Stomach smooth muscle (tissue), 2 donors: ENCODE measurements around the gene SF3A2.

Experiments
- H3K27ac ChIP-seq: one replicate; pipeline ENCODE4 v1.7.0; 2013; ENCODE audit warnings: mild to moderate bottlenecking, low read length, inconsistent platforms
- H3K27me3 ChIP-seq, 2 donors: one replicate each; pipeline ENCODE4 v1.7.0; 2013; ENCODE audit warnings: low read length in 2 of 2; ENCODE audit not compliant: insufficient read depth in 2 of 2, control insufficient read depth in 1 of 2
- H3K36me3 ChIP-seq, 2 donors: one replicate each; pipeline ENCODE4 v1.7.0; 2013; ENCODE audit warnings: low read length in 2 of 2; ENCODE audit not compliant: control insufficient read depth in 2 of 2, insufficient read depth in 2 of 2
- H3K4me1 ChIP-seq: one replicate; pipeline ENCODE4 v1.7.0; 2013; ENCODE audit warnings: low read length; ENCODE audit not compliant: control insufficient read depth, insufficient read depth
- H3K4me3 ChIP-seq, 2 donors: one replicate each; pipeline ENCODE4 v1.7.0; 2013; ENCODE audit warnings: low read length in 2 of 2
- H3K9ac ChIP-seq, 2 donors: one replicate each; pipeline ENCODE4 v1.7.0; 2013; ENCODE audit warnings: low read length in 2 of 2, mild to moderate bottlenecking in 1 of 2
- H3K9me3 ChIP-seq, 2 donors: one replicate each; pipeline ENCODE4 v1.7.0; 2013; ENCODE audit warnings: low read length in 2 of 2; ENCODE audit not compliant: control insufficient read depth in 2 of 2
- donor health status: healthy.
- donor health status: Pancreatic carcinoma.

The SF3A2 gene, protein sequence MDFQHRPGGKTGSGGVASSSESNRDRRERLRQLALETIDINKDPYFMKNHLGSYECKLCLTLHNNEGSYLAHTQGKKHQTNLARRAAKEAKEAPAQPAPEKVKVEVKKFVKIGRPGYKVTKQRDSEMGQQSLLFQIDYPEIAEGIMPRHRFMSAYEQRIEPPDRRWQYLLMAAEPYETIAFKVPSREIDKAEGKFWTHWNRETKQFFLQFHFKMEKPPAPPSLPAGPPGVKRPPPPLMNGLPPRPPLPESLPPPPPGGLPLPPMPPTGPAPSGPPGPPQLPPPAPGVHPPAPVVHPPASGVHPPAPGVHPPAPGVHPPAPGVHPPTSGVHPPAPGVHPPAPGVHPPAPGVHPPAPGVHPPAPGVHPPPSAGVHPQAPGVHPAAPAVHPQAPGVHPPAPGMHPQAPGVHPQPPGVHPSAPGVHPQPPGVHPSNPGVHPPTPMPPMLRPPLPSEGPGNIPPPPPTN

DNA sequence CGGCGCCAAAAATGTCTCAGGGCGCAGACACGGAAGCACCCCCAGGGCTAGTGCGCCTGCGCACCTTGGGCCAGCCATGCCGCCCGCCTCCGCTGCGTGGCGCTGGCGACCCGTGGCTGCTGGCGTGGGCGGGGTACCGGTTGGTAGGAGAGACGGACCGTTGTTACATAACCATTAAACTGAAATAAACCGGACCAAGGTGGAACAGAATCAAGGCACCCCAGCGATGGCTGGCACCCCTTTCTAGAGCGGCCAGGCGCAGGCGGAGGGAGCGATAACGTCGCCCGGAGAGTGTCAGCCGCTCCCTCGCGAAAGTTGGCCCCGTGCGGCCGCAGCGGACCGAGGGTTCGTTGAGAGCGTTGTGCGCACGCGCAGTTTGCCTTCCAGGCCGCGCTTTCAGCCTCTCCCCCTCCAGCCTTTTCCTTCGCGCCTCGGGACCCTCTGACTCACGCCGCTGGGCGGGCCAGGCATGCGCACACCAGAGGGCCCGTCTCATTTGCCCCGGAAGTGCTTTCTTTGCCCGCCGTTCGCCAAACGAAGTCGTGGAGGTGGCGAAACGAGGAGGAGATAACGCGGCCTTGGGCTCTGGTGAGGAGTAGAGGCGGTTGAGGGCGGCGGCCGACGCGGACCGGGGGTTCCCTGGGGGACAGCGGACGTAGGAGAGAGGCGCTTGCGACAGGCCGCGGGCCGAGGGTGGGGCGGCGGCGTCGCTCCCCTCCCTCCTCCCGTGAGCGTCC, at the start of gene SF3A2, which contains the start of gene PLEKHJ1:
TSS of gene SF3A2 (plus strand) at position 511 of the 737 bp plus-strand sequence. CDS start 6,595 bp downstream, outside the sequence.
TSS of gene PLEKHJ1 (minus strand) at position 16 of the 737 bp plus-strand sequence. CDS start 81 bp downstream, outside the sequence.
- H3K36me3 ChIP-seq: peaks cover 3 to 14% of the 10 kb centered on the region in 2 donors
- peak within 1 kb of the TSS; percentile 90 to 94 for H3K9ac ChIP-seq
- H3K4me1 ChIP-seq: peaks cover 64% of the 10 kb centered on the region
- H3K27ac ChIP-seq: peak within 1 kb of the TSS; percentile 97
- no peaks in the 10 kb centered on the region for H3K27me3 ChIP-seq
- H3K4me3 ChIP-seq: peak within 1 kb of the TSS; percentile 53 to 84
- H3K9me3 ChIP-seq: no peaks in the 10 kb centered on the region

DNA sequence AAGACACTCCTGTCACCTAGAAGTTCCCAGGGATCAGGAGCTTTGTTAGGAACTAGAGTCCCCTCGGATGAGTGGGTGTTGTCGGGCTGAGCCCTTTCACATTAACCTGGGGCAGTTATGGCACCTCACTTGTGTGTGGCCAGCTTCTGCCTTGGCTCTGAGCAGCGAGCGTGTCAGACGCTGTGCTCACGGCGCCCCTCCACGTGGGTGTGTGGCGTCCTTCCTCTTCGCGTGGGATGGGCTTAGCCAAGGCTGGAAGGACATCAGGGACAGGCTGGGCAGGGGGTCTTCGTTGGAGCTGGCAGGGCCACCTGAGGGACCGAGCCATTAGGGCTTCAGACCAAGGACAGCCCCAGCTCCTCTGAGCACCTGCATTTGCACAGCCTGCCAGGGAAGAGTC, 49.5 kb upstream of the SF3A2 start:
- Histone ChIP-seq H3K36me3 (peaks cover 11 to 14% of the 10 kb centered on the region in 2 donors), H3K4me1 (peaks cover 55% of the 10 kb centered on the region), H3K27ac (peak overlapping the region; percentile 64)

DNA sequence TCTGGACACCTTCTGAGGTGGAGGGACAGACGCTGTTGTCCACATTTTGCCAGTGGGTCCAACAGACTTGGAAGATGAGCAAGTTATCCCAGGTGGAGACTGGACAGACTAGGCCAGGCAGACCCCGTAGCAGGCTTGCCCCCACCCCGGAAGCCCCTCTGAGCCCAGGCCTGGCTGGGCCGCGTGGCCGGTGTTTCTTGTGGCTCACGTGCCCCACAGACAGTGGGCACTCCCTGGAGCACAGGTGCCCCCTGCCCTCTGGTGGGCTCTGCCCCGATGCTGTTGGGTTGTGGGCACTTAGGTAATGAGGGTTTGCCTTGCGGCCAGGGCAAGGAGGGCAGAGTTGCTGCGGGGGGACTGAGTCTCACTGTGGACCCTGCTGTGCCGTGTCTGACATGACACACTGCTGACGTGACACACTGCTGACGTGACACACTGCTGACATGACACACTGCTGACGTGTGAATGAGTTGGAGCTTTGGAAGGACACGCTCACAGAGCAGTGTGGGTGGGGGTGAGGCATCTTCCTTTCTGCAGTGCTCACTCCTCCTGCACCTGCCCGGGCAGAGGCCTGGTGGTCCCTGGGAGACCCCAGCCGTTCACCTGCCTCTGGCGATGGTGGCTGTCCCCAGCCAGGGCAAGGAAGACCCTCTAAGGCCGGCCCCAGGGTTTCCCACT, 47.8 kb upstream of the SF3A2 start:
- peaks cover 43% of the 10 kb centered on the region for H3K4me1 ChIP-seq
- no peaks in the 10 kb centered on the region for H3K9me3 ChIP-seq
- H3K9ac ChIP-seq: no peak overlapping the region
- no peaks in the 10 kb centered on the region for H3K27me3 ChIP-seq
- H3K27ac ChIP-seq: no peak overlapping the region
- no peak overlapping the region for H3K4me3 ChIP-seq
- H3K36me3 ChIP-seq: peaks cover 14 to 20% of the 10 kb centered on the region in 2 donors

More for the DNA sequence above, 49.5 kb upstream of the SF3A2 start:
- peak overlapping the region; percentile 7 to 59 for H3K4me3 ChIP-seq
- H3K9ac ChIP-seq: peak overlapping the region in 1 of 2 donors; percentile 13
- H3K27me3 ChIP-seq: no peaks in the 10 kb centered on the region
- no peaks in the 10 kb centered on the region for H3K9me3 ChIP-seq

DNA sequence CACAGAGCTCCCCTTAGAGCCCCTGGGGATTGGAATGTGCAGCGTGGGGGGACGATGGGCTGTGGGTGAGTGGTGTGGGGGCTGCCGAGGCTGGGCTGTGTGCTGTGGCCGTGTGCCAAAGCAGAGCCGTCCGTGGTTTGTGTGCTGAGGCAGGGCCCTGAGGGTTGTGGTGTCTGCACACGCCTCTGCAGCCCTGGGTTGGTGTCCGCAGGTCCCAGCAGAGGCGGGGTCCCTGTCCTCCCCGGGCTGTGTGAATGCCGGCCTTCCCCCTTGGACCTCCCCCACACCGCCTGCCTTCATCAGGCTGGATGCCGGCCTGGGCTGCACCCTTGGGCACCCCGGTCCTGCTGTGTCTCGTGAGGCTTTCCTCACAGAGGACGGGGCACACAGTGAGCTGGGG, 46.7 kb upstream of the SF3A2 start:
- Histone ChIP-seq H3K27ac (no peak overlapping the region), H3K9me3 (no peaks in the 10 kb centered on the region), H3K27me3 (no peaks in the 10 kb centered on the region), H3K4me1 (peaks cover 36% of the 10 kb centered on the region), H3K4me3 (no peak overlapping the region), H3K36me3 (peaks cover 14 to 24% of the 10 kb centered on the region in 2 donors), H3K9ac (no peak overlapping the region)

DNA sequence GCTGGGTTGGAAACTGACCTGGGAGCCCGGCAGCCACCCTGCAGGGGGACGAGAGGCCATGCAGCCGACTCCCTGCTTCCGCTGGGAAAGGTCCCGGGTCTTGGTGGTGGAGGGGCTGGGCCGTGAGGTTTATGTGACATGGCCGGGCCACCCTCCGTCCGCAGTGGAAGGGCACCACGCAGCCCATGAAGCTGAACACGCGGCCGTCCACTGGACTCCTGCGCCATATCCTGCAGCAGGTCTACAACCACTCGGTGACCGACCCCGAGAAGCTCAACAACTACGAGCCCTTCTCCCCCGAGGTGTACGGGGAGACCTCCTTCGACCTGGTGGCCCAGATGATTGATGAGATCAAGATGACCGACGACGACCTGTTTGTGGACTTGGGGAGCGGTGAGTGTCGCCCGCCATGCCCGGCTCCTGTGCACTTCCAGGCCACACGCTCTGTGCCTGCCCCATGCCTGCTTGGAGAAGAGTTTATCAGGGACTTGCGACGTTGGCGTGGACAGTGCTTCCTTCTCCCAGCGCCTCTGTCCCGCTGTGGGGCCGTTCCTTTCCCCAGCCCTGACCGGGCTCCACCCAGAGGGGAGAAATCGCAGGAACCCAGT, 45.7 kb upstream of the SF3A2 start:
- no peaks in the 10 kb centered on the region for H3K27me3 ChIP-seq
- H3K4me1 ChIP-seq: peaks cover 25% of the 10 kb centered on the region
- no peak overlapping the region for H3K9ac ChIP-seq
- H3K27ac ChIP-seq: no peak overlapping the region
- H3K4me3 ChIP-seq: no peak overlapping the region
- no peaks in the 10 kb centered on the region for H3K9me3 ChIP-seq
- peaks cover 22 to 25% of the 10 kb centered on the region in 2 donors for H3K36me3 ChIP-seq

DNA sequence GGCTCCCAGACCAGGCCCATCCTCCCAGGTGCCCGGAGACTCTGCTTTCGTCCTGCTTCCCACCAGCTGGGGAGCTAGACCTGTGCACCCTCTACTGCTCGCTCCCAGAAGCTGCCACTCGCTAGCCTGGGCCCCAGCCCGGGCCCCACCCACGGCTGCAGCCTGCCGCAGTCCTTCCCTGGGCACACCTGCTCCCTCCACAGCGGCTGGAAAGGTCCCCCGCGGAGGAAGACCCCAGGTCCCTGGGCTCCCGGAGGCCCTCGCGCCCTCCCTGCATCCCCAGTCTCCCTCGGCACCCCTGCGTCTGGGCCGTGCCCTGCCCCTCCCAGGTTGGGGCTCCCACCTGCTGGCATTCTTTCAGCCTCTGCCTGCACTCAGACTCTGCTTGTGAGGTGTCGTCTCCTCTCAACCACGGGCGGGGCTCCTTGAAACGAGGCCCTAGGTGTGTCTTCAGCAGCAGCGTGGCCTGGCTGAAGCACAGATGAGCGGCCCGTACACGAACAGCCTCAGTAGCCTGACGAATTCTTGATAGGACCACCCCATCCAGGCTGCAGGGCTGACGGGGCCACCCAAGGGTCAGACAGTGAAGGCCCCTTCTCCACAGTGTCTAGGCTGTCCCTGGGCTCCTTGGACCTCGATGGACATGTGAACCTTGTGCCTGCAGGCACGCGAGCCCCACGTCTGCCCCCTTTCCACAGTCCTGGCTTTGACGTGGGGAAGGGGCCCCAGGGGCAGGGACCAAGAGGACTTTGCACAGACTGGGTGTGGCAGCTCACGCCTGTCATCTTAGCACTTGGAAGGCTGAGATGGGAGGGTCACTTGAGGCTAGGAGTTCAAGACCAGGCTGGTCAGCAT, 44.9 kb upstream of the SF3A2 start:
- no peak overlapping the region for H3K4me3 ChIP-seq
- peaks cover 25 to 28% of the 10 kb centered on the region in 2 donors for H3K36me3 ChIP-seq
- H3K9ac ChIP-seq: no peak overlapping the region

DNA sequence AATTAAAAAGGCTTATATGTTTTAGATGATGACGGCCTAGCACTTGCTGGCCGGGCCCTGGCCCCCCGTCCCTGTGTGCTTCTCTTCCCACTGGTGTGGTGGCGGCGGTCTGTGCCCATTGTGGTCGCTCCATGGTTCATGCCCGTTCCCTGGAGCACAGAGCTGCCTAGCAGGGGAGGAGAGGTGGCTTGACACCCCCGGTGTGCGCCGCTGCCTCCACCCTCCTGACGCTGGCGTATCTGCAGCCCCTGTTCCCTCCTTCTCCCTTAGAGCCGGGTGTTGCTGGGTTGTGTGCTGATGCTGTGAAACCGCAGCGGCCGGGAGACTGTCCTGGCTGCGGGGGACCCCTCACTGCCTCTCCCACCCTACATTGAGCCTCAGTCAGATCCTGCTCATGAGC, 43.8 kb upstream of the SF3A2 start:
- H3K9me3 ChIP-seq: no peaks in the 10 kb centered on the region
- H3K4me1 ChIP-seq: peaks cover 7% of the 10 kb centered on the region
- no peak overlapping the region for H3K4me3 ChIP-seq
- no peaks in the 10 kb centered on the region for H3K27me3 ChIP-seq
- H3K9ac ChIP-seq: no peak overlapping the region
- no peak overlapping the region for H3K27ac ChIP-seq
- H3K36me3 ChIP-seq: peaks cover 27 to 30% of the 10 kb centered on the region in 2 donors

More for the DNA sequence above, 44.9 kb upstream of the SF3A2 start:
- Histone ChIP-seq H3K27ac (no peak overlapping the region), H3K4me1 (peaks cover 18% of the 10 kb centered on the region), H3K9me3 (no peaks in the 10 kb centered on the region), H3K27me3 (no peaks in the 10 kb centered on the region)

DNA sequence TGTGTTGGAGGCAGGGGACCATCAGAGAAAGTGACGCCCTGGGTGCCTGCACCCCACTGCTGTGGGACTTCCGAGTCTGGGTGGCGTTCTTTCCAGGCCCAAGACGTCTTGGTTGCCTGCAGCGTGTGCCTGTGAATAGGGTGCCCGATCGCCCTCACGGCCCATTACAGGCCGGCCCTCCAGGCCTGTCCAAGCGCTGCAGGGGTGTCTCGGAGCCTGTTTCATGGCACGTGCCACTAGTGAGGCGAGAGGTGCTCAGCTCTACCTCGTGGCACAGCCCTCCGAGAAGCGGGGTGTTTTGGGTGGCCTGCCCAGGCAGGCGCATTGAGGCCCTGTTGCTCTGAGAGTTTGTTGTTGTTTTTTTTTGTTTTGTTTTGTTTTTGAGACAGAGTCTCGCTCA, 42.8 kb upstream of the SF3A2 start:
- Histone ChIP-seq H3K9ac (no peak overlapping the region), H3K4me3 (no peak overlapping the region), H3K36me3 (peaks cover 27 to 29% of the 10 kb centered on the region in 2 donors), H3K27me3 (no peaks in the 10 kb centered on the region), H3K27ac (no peak overlapping the region), H3K4me1 (peaks cover 2% of the 10 kb centered on the region), H3K9me3 (no peaks in the 10 kb centered on the region)

DNA sequence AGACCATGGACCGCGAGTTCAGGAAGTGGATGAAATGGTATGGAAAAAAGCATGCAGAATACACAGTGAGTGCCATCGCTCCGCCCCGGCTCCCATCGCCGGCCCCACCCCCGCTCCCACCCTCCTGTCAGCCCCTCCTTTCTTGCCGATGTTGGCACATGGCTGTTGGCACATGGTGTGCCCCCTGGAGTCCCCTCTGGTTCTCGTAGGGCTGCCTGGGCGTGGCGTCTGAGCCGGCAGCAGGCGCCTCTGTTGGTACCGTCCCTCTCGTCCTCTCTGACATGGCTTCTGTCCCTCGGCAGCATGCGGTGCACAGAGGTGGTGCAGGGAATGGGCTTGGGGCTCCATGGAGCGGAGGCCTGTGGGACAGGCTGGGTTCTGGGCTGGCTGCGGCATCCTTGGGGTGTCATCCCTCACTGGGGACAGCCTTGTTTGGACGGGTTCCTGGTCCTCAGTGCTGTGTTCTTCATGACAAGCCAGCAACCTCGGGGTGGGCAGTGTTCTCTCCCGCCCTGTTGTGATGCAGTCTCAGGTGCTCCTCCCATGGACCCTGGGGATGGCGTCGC, 42.0 kb upstream of the SF3A2 start:
- Histone ChIP-seq H3K9me3 (no peaks in the 10 kb centered on the region), H3K27ac (no peak overlapping the region), H3K36me3 (peaks cover 20 to 27% of the 10 kb centered on the region in 2 donors), H3K4me3 (no peak overlapping the region), H3K4me1 (no peaks in the 10 kb centered on the region), H3K9ac (no peak overlapping the region), H3K27me3 (no peaks in the 10 kb centered on the region)
